ENCODE results near the gene TMCO2.

- TF ChIP-seq CTCF (IDR thresholded peaks at IDR 0.05; ENCODE audit: low read depth, low read length, poor library complexity, severe bottlenecking), result no peak
- no peak for TF ChIP-seq EZH2phosphoT487 (IDR thresholded peaks at IDR 0.05; ENCODE audit: borderline replicate concordance, low read length)
Observed at GRCh38 chr1:40267767-40268187, 20.0 kb downstream of the TMCO2 start.
